GM12801 (cell line): Measurements from ENCODE around the gene CDH12.

Source experiments
- TF ChIP-seq, protein P1 (sequence below): IDR thresholded peaks from one replicate; pipeline ENCODE4 v1.5.1; 2011; ENCODE audit warnings: control low read depth; ENCODE audit not compliant: insufficient read length; ENCODE audit errors: extremely low read depth

The CDH12 gene

DNA sequence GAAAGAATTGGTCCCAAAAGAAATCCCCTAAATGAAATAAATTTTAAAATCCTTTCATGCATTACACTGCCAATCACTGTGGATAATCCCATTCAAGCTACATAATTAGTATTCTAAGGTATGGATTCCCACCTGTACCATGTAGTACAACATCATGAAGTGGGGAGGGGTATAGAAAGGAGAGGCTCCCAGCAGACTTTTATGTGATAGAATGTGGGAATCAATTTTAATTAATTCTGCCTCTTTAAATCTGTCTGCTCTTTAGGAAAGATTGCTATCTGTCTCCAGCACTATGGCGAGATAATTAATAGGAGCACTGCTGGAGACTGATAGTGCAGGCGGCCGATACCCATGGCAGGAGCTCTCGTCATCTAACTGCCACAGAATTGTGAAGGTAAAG is 95.4 kb downstream of the CDH12 start:
- TF ChIP-seq, protein P1, sequence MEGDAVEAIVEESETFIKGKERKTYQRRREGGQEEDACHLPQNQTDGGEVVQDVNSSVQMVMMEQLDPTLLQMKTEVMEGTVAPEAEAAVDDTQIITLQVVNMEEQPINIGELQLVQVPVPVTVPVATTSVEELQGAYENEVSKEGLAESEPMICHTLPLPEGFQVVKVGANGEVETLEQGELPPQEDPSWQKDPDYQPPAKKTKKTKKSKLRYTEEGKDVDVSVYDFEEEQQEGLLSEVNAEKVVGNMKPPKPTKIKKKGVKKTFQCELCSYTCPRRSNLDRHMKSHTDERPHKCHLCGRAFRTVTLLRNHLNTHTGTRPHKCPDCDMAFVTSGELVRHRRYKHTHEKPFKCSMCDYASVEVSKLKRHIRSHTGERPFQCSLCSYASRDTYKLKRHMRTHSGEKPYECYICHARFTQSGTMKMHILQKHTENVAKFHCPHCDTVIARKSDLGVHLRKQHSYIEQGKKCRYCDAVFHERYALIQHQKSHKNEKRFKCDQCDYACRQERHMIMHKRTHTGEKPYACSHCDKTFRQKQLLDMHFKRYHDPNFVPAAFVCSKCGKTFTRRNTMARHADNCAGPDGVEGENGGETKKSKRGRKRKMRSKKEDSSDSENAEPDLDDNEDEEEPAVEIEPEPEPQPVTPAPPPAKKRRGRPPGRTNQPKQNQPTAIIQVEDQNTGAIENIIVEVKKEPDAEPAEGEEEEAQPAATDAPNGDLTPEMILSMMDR, result no peak

DNA sequence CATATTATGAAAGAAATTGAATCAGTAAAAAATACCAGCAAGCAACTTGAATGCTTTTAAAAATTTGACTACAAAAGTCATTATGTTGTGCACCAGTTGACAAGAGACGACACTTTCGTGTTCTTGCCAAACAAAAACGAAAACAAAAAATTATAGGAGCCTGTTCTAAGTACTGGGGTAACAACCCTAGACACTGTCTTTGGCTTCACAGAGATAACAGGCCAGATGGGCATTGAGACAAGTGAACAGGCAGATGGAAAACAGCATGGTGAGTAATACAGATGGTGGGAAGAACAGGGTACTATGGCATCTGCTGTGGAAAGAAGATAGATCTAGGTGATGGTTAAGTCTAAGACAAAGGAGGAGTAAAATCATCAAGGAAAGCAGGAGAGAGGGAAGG is 99.0 kb downstream of the CDH12 start:
- TF ChIP-seq, protein P1, result no peak

DNA sequence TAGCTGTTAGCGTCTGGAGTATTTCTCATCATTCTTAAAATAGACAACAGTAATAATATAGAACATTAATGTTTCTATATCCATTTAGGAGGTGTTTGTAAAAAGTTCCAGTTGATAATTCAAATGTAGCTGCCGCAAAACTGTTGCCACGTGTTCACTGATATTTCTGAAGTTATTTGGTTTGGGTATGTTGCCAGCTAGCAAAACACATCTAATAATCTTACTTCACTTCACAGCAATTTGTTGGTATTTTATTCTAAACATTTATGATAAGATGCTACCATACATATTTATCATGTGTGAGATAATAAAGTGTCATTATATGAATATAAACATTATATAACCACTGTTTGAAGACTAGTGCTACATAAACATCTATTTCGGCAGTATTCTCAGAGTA is 101.6 kb downstream of the CDH12 start:
- TF ChIP-seq, protein P1, result no peak

DNA sequence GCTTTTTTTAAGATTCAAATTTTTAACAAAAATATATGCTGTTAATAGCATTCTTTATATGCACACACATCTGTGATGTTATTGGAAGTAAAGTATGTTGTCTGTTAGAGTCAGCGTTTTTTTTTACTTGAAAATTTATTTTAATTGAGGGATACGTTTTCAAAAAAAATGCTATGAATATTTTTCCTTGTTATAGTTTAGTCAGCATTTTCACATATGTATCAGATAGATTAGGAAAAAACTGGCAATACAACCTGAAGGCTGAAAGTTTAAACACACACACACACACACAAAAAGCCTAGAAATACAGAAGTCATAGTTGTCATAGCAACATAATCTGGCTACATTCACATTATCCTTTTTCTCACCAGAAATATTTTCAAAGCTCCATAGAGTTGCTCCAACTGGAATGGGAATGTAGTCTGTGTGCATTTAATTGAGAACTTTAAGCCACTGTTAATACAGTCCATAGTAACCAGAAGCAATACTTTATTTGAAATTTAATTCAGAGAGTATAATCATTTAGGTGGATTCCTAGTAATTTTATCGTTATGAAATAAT is 116.6 kb downstream of the CDH12 start:
- TF ChIP-seq, protein P1, result no peak

DNA sequence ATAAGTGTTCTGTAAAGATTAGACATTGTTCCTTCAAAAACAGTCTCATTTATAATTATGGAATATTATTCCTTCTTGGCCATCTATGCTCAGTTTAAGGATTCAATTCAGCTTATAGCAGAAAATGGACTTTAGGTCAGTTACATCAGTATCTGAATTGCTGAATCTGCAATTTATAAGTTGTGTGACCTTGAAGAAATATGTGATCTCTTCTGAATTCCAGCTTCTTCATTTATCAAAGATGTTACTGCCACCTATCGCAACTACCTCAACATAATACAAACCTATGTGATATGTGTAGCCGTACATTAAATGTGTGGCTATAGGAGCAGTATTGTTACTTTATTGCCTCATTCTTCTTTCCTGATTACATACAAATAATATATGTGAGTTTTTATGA is 118.2 kb downstream of the CDH12 start:
- TF ChIP-seq, protein P1, result no peak

DNA sequence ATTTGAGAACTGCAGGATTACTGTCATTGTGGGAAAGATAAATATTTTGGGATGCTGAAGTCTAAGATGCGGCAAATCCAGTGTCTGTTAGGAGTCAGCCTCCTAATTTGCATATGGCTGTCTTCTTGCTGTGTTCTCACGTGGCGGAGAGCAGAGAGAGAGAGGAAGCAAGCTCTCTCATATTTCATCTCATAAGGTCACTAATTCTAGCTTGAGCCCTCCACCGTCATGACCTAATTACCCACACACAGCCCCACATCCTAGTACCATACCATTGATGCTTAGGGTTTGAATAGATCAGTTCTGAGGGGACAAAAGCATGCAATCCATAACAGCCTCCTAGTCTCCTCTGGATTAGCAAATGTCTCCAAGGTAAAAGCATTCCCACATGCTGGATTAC is 124.5 kb downstream of the CDH12 start:
- TF ChIP-seq, protein P1, result no peak

DNA sequence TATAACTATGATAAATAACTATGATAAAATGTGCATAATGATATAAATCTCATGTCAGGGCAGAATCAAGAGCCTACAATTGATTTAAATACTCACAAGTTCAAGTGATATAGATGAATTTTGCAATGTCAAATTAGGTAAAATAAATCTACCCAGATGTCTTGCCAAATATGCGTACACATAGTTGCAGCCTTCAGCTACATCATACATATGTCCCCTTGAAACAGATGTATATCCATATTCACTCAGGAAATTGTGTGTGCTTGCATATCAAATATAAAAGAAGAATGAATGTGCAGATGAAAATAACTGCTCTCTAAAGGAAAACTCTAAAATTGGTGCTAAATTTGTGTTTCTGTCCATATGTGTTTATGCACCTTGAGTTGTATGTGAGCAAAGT is 130.7 kb downstream of the CDH12 start:
- TF ChIP-seq, protein P1, result no peak
